Prostate gland (tissue), 2 donors: Measurements from ENCODE around the gene KCNH2.

ENCODE experiments used
- POLR2A ChIP-seq: fragments of 450-650 bp; IDR thresholded peaks from one replicate; pipeline ENCODE4 v1.6.1; 2016; ENCODE audit warnings: antibody characterized with exemption, mild to moderate bottlenecking
- TF ChIP-seq, protein P1 (sequence below), 4 experiments: fragments of 200-600 bp in 2 of 4; fragments of 450-650 bp in 2 of 4; sonication (generic) in 2 of 4; IDR thresholded peaks; 1 replicate in 3 of 4; 2 replicates in 1 of 4; pipeline ENCODE4 v1.5.1; 2016 to 2019; ENCODE audit warnings: antibody characterized with exemption in 4 of 4, mild to moderate bottlenecking in 2 of 4, moderate library complexity in 2 of 4

DNA sequence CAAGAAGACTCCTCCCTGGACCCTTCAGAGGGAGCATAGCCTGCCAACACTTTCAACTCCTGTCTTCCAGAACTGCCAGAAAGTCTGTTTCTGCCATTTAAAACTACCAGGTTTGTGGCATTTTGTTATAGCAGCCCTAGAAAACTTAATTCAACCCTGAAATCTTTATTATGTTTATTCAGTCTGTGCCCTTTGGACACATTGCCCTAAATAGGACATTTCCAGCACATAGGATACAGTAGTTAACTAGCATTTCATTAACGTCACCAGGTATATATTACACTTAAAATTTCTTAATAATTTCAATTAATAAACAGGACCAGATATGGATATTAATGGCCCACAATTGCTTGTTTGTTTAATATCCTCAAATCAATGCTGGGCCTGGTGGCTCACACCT lies 54.3 kb downstream of the KCNH2 start:
- TF ChIP-seq, protein P1, sequence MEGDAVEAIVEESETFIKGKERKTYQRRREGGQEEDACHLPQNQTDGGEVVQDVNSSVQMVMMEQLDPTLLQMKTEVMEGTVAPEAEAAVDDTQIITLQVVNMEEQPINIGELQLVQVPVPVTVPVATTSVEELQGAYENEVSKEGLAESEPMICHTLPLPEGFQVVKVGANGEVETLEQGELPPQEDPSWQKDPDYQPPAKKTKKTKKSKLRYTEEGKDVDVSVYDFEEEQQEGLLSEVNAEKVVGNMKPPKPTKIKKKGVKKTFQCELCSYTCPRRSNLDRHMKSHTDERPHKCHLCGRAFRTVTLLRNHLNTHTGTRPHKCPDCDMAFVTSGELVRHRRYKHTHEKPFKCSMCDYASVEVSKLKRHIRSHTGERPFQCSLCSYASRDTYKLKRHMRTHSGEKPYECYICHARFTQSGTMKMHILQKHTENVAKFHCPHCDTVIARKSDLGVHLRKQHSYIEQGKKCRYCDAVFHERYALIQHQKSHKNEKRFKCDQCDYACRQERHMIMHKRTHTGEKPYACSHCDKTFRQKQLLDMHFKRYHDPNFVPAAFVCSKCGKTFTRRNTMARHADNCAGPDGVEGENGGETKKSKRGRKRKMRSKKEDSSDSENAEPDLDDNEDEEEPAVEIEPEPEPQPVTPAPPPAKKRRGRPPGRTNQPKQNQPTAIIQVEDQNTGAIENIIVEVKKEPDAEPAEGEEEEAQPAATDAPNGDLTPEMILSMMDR (IDR thresholded peaks at IDR 0.05): no peak
- TF ChIP-seq POLR2A: no peak
